GM23248 (cell line): ENCODE results near the gene CCDC149.

Experiments
- EZH2 ChIP-seq: fragments of 200-600 bp; sonication (generic); IDR thresholded peaks from 2 replicates; pipeline ENCODE4 v1.6.1; 2018; ENCODE audit warnings: antibody characterized with exemption, mild to moderate bottlenecking; ENCODE audit not compliant: insufficient read depth, poor library complexity, severe bottlenecking
- EZH2phosphoT487 ChIP-seq: fragments of 200-600 bp; sonication (generic); IDR thresholded peaks from 2 replicates; pipeline ENCODE4 v1.6.1; 2018; ENCODE audit warnings: antibody characterized with exemption, moderate library complexity, mild to moderate bottlenecking, low read depth; ENCODE audit not compliant: insufficient read depth

DNA sequence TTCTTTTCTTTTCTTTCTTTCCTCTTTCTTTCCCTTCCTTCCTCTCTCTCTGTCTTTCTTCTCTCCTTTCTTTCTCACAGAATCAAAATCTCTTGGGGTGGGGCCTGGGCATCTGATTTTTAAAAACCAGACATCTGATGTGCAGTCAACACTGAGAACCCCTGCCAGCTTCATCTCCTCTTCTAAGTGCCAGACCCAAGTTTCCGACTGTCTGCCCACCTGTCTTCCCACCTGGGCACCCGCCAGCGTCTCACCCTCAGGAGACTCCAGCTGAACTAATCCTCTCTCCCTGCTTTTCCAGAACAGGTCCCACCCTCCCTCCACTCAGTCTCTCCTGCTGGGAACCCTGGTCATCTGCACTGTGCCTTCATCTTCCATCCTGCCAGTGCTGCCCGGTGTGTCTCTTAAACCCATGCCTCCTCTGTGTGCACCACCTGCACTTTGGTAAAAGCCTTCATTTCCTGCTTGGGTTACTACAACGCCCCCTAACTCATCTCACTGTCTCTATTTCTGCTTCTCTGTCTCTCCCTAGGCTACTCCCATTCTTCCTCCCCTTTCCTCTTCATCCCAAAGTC is 114.7 kb downstream of the CCDC149 start:
- TF ChIP-seq EZH2phosphoT487, result no peak
- TF ChIP-seq EZH2, result no peak
